Right renal cortex interstitium (tissue), 3 donors: ENCODE data around the gene NFYB. TPM values are rescaled to one million over a fixed set of nuclear protein-coding genes. Genes with fewer than 3 reads are reported as not detected.

ENCODE experiments used
- polyA plus RNA-seq, 3 donors: library from polyadenylated mRNA; unstranded; fragments of 120-200 nt; gene quantifications; one replicate each; pipeline ENCODE4 v1.2.1, GENCODE V29; 2013; ENCODE audit not compliant: insufficient read length in 3 of 3

Gene NFYB
- polyA plus RNA-seq, 3 donors, result 113 to 129 (median 122) TPM

Other genes with a start within 250 kb of the NFYB start
- 1,000 to 10,000 TPM; 1,061 to 1,210 (median 1,097) TPM for gene HSP90B1, start 207.8 kb downstream of the NFYB start, polyA plus RNA-seq
- 10 to 100 TPM; 49.2 to 59.2 (median 53.0) TPM for gene TDG, start 172.3 kb downstream of the NFYB start, polyA plus RNA-seq
- 10 to 100 TPM; 13.9 to 15.5 (median 15.5) TPM for gene GLT8D2, start 88.0 kb downstream of the NFYB start, polyA plus RNA-seq
- 10 to 100 TPM; 16.7 to 18.1 (median 17.6) TPM for gene HCFC2, start 73.7 kb downstream of the NFYB start, polyA plus RNA-seq
- gene TXNRD1, start 77.6 kb upstream of the NFYB start, polyA plus RNA-seq, result 10 to 100 TPM; 70.1 to 72.2 (median 71.8) TPM
- 1 to 10 TPM; 4.4 to 4.9 (median 4.7) TPM for gene EID3, start 165.5 kb upstream of the NFYB start, polyA plus RNA-seq